Measurements from ENCODE around the gene SPINDOC. TPM values are rescaled to one million over a fixed set of nuclear protein-coding genes. Genes with fewer than 3 reads are reported as not detected.

The SPINDOC gene
- polyA plus RNA-seq, 3 donors, result 0.10 to 3.3 (median 0.20) TPM

- TF ChIP-seq CTCF (IDR thresholded peaks at IDR 0.05), result no peak
- H3K9me3 Mint-ChIP-seq, result no peaks in the 10 kb centered on the region
- H3K27ac Mint-ChIP-seq, result no peak overlapping the region
- DNase-seq, result no peak
- Histone ChIP-seq H3K27me3 (ENCODE audit: control insufficient read depth in 2 of 2, insufficient read depth in 2 of 2, low read length in 2 of 2) (no peaks in the 10 kb centered on the region), H3K4me1 (ENCODE audit: control insufficient read depth in 1 of 2, insufficient read depth in 2 of 2, low read length in 2 of 2) (peaks cover 5 to 8% of the 10 kb centered on the region in 2 donors), H4K20me1 (ENCODE audit: insufficient read depth, low read length) (peaks cover 21% of the 10 kb centered on the region), H3K4me3 (replicated peaks in 1 of 3; ENCODE audit: low read depth in 2 of 3, low read length in 3 of 3) (no peak overlapping the region), H3K4me2 (replicated peaks; ENCODE audit: extremely low read depth, low read length, poor library complexity, severe bottlenecking) (no peak overlapping the region), H3K27ac (ENCODE audit: low read depth in 1 of 2, low read length in 2 of 2) (no peak overlapping the region), H3K36me3 (replicated peaks in 1 of 2; ENCODE audit: control insufficient read depth in 1 of 2, insufficient read depth in 2 of 2, low read length in 2 of 2) (peaks cover 1 to 12% of the 10 kb centered on the region in 2 donors), H3K9ac (ENCODE audit: insufficient read depth, low read length, poor library complexity, severe bottlenecking) (no peak overlapping the region), H2AFZ (ENCODE audit: insufficient read depth, low read depth, low read length, poor library complexity, severe bottlenecking) (no peak overlapping the region), H3K9me3 (replicated peaks in 1 of 2; ENCODE audit: control insufficient read depth in 1 of 2, insufficient read depth in 1 of 2, low read length in 2 of 2) (no peaks in the 10 kb centered on the region), H3K79me2 (ENCODE audit: insufficient read depth, low read length) (no peaks in the 10 kb centered on the region)
- H3K4me1 Mint-ChIP-seq, result peaks cover 7% of the 10 kb centered on the region
- intact Hi-C loops (cut with micrococcal nuclease), result no loop called here
- H3K4me3 Mint-ChIP-seq, result no peak overlapping the region
- H3K27me3 Mint-ChIP-seq (ENCODE audit: low read depth in 3 of 3), result peaks cover 1 to 2% (median 2%) of the 10 kb centered on the region in 3 donors
- no CpG with 5 or more reads among the region's 7 CpGs for WGBS (ENCODE audit: insufficient coverage)
- peaks cover 7 to 21% of the 10 kb centered on the region in 2 donors for H3K36me3 Mint-ChIP-seq
Observed at GRCh38 chr11:63831326-63831725, 18.1 kb downstream of the SPINDOC start.

GRCh38 chr11:63832336-63832735 is 19.1 kb downstream of the SPINDOC start:
- Histone ChIP-seq H4K20me1 (ENCODE audit: insufficient read depth, low read length) (peaks cover 31% of the 10 kb centered on the region), H3K4me2 (replicated peaks; ENCODE audit: extremely low read depth, low read length, poor library complexity, severe bottlenecking) (no peak overlapping the region), H3K4me3 (replicated peaks in 1 of 3; ENCODE audit: low read depth in 2 of 3, low read length in 3 of 3) (no peak overlapping the region), H2AFZ (ENCODE audit: insufficient read depth, low read depth, low read length, poor library complexity, severe bottlenecking) (no peak overlapping the region), H3K9ac (ENCODE audit: insufficient read depth, low read length, poor library complexity, severe bottlenecking) (no peak overlapping the region), H3K27me3 (ENCODE audit: control insufficient read depth in 2 of 2, insufficient read depth in 2 of 2, low read length in 2 of 2) (no peaks in the 10 kb centered on the region), H3K4me1 (ENCODE audit: control insufficient read depth in 1 of 2, insufficient read depth in 2 of 2, low read length in 2 of 2) (peaks cover 9 to 14% of the 10 kb centered on the region in 2 donors), H3K36me3 (replicated peaks in 1 of 2; ENCODE audit: control insufficient read depth in 1 of 2, insufficient read depth in 2 of 2, low read length in 2 of 2) (peaks cover 0 to 4% of the 10 kb centered on the region in 2 donors), H3K27ac (ENCODE audit: low read depth in 1 of 2, low read length in 2 of 2) (no peak overlapping the region), H3K9me3 (replicated peaks in 1 of 2; ENCODE audit: control insufficient read depth in 1 of 2, insufficient read depth in 1 of 2, low read length in 2 of 2) (no peaks in the 10 kb centered on the region), H3K79me2 (ENCODE audit: insufficient read depth, low read length) (no peaks in the 10 kb centered on the region)
- no peak for TF ChIP-seq CTCF (IDR thresholded peaks at IDR 0.05)
- no CpG with 5 or more reads among the region's 2 CpGs for WGBS (ENCODE audit: insufficient coverage)
- H3K4me3 Mint-ChIP-seq, result no peak overlapping the region
- DNase-seq, result peak in 1 of 3 donors; percentile 25
- H3K36me3 Mint-ChIP-seq, result peaks cover 5 to 22% of the 10 kb centered on the region in 2 donors
- H3K27me3 Mint-ChIP-seq (ENCODE audit: low read depth in 3 of 3), result peaks cover 1 to 2% (median 2%) of the 10 kb centered on the region in 3 donors
- H3K27ac Mint-ChIP-seq, result no peak overlapping the region
- H3K4me1 Mint-ChIP-seq, result peaks cover 13% of the 10 kb centered on the region
- no peaks in the 10 kb centered on the region for H3K9me3 Mint-ChIP-seq
- intact Hi-C loops (cut with micrococcal nuclease), result no loop called here
